ENCODE data around the gene P3H2.
A peak's percentile ranks its signal among the peaks of the same experiment; 100 is the strongest.

Gene P3H2

GRCh38 chr3:190055773-190056172 lies 64.9 kb downstream of the P3H2 start (continued):
- TF ChIP-seq ZBTB44 (tag by site-specific recombination; IDR thresholded peaks at IDR 0.05) (no peak), MZF1 (tag by site-specific recombination; IDR thresholded peaks at IDR 0.05; ENCODE audit: borderline replicate concordance) (no peak), ZNF514 (tag by site-specific recombination; IDR thresholded peaks at IDR 0.05) (no peak), ZNF221 (tag by site-specific recombination; IDR thresholded peaks at IDR 0.05; ENCODE audit: borderline replicate concordance) (no peak)

- Histone ChIP-seq H3K9me3 (ENCODE audit: control insufficient read depth, insufficient read depth, low read depth, low read length) (no peaks in the 10 kb centered on the region), H3K4me1 (ENCODE audit: control insufficient read depth, insufficient read depth, low read length) (0 out of 2 replicates have a peak, but pooled peaks cover 3% of the 10 kb centered on the region), H3K36me3 (ENCODE audit: control insufficient read depth in 2 of 2, insufficient read depth in 1 of 2, low read length in 2 of 2) (no peaks in the 10 kb centered on the region), H3K4me3 (ENCODE audit: low read depth, low read length) (no peak overlapping the region), H3K27ac (ENCODE audit: extremely low read depth, low read depth, low read length) (no peak overlapping the region)
- ChIA-PET POLR2A (no interaction called here), CTCF (interaction anchor here (0.5 to 1.3 kb wide), 5 partner anchors 41 to 370 kb away, joined by 3 to 6 read pairs (median 4); no protein-coding TSS in a partner anchor)
- peak; percentile 68 for TF ChIP-seq ZNF629 (tag by site-specific recombination; IDR thresholded peaks at IDR 0.05)
- TF ChIP-seq ZNF37A (tag by site-specific recombination; IDR thresholded peaks at IDR 0.05), result no peak
- TF ChIP-seq ZNF335 (tag by site-specific recombination; conservative IDR thresholded peaks at IDR 0.05), result peak; percentile 70
Measured at GRCh38 chr3:190053919-190054672, 66.6 kb downstream of the P3H2 start.

GRCh38 chr3:190051641-190052040 lies 69.1 kb downstream of the P3H2 start:
- CTCF ChIA-PET, result no interaction called here
- no peak overlapping the region for H3K4me3 ChIP-seq (ENCODE audit: low read depth, low read length)
- H3K9me3 ChIP-seq (ENCODE audit: control insufficient read depth, insufficient read depth, low read depth, low read length), result no peaks in the 10 kb centered on the region
- no peak overlapping the region for H3K27ac ChIP-seq (ENCODE audit: extremely low read depth, low read depth, low read length)
- H3K36me3 ChIP-seq (ENCODE audit: control insufficient read depth in 2 of 2, insufficient read depth in 1 of 2, low read length in 2 of 2), result no peaks in the 10 kb centered on the region
- peaks cover 5% of the 10 kb centered on the region; the same call in 1 of the 2 replicates for H3K4me1 ChIP-seq (ENCODE audit: control insufficient read depth, insufficient read depth, low read length)
- TF ChIP-seq PRDM1 (tag by site-specific recombination; IDR thresholded peaks at IDR 0.05) (peak; percentile 13; the same call in 1 of the 2 replicates), ZNF248 (tag by site-specific recombination; IDR thresholded peaks at IDR 0.05) (no peak), MEIS1 (CRISPR knock-in tag; IDR thresholded peaks at IDR 0.05; ENCODE audit: borderline replicate concordance) (no peak), ZNF37A (tag by site-specific recombination; IDR thresholded peaks at IDR 0.05) (no peak), RBAK (tag by site-specific recombination; IDR thresholded peaks at IDR 0.05) (no peak)
- POLR2A ChIA-PET, result no interaction called here

- Histone ChIP-seq H3K4me1 (ENCODE audit: control insufficient read depth, insufficient read depth, low read length) (peaks cover 9% of the 10 kb centered on the region; the same call in 1 of the 2 replicates), H3K4me3 (ENCODE audit: low read depth, low read length) (no peak overlapping the region), H3K9me3 (ENCODE audit: control insufficient read depth, insufficient read depth, low read depth, low read length) (no peaks in the 10 kb centered on the region), H3K36me3 (ENCODE audit: control insufficient read depth in 2 of 2, insufficient read depth in 1 of 2, low read length in 2 of 2) (no peaks in the 10 kb centered on the region), H3K27ac (ENCODE audit: extremely low read depth, low read depth, low read length) (peak overlapping the region; percentile 17; the same call in 1 of the 2 replicates)
- ChIA-PET CTCF (interaction anchor here (0.5 kb wide), 2 partner anchors 69 to 89 kb away, joined by 3 to 5 read pairs; no protein-coding TSS in a partner anchor), POLR2A (no interaction called here)
- TF ChIP-seq SP7 (tag by site-specific recombination; IDR thresholded peaks at IDR 0.05), result peak; percentile 58
- TF ChIP-seq ZSCAN16 (tag by site-specific recombination; IDR thresholded peaks at IDR 0.05), result no peak
- no peak for TF ChIP-seq ZNF157 (tag by site-specific recombination; IDR thresholded peaks at IDR 0.05)
- no peak for TF ChIP-seq ZNF24 (tag by site-specific recombination; IDR thresholded peaks at IDR 0.05)
- no peak for TF ChIP-seq CTCF (tag by site-specific recombination; IDR thresholded peaks at IDR 0.05)
- peak; percentile 85 for TF ChIP-seq ZNF600 (tag by site-specific recombination; IDR thresholded peaks at IDR 0.05)
- no peak for TF ChIP-seq ZNF362 (tag by site-specific recombination; IDR thresholded peaks at IDR 0.05)
- no peak for TF ChIP-seq HOXA7 (CRISPR knock-in tag; IDR thresholded peaks at IDR 0.05; ENCODE audit: borderline replicate concordance)
- TF ChIP-seq ZNF184 (tag by site-specific recombination; IDR thresholded peaks at IDR 0.05), result no peak
- TF ChIP-seq ZNF514 (tag by site-specific recombination; IDR thresholded peaks at IDR 0.05), result no peak
- TF ChIP-seq ZNF768 (tag by site-specific recombination; IDR thresholded peaks at IDR 0.05), result no peak
- no peak for TF ChIP-seq ZIC2 (tag by site-specific recombination; IDR thresholded peaks at IDR 0.05)
- TF ChIP-seq GFI1B (tag by site-specific recombination; IDR thresholded peaks at IDR 0.05), result no peak
- TF ChIP-seq KLF16 (tag by site-specific recombination; IDR thresholded peaks at IDR 0.05), result no peak
- TF ChIP-seq ZNF16 (tag by site-specific recombination; IDR thresholded peaks at IDR 0.05; ENCODE audit: low read depth), result no peak
- no peak for TF ChIP-seq ZNF169 (tag by site-specific recombination; IDR thresholded peaks at IDR 0.05)
- TF ChIP-seq ZNF707 (tag by site-specific recombination; IDR thresholded peaks at IDR 0.05), result no peak
Measured at GRCh38 chr3:190048932-190049441, 71.7 kb downstream of the P3H2 start.
